ENCODE data around the gene PPM1F.
"Not testable (repeated sequence)": the region's sequence is repeated elsewhere in the genome, so short reads cannot be mapped to it uniquely, and the experiment has no call there.

PPM1F gene

DNA sequence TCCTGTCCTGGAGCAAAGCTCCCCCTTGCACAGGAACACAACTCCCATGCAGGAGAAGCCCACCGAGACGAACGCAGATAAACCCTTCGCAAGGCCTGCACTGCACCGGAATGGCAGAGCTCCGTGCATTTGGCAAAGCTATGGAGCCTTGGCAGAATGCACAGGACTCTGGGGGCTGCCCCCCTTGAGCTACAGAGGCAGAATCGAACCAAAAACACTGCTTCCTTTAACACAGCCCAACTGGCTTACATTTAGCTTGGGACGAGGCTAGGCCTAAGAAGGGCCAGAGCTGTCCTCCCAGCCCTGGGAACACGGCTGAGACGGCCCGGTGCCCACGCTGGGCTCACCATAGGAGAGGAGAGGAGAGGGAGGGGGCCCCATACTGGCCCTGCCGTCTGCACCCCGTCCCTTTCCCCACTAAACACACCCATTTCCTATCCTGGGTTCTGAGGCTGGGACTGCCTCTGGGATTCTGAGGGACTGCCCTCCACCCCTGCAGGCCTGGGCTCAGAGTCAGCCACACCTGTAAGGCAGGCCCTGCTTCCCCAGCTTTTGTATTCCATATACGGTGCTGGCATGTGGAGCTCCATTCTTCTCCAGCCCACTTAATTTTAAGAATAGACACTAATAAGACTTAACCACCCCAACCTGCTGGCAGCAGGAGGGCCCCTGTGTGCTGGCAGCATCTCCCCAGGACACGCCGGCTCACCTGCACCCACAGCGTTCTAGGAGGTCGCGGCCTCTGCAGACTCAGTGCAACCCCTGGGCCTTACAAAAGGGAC, 32.9 kb downstream of the PPM1F start:
- no peak for DNase-seq

DNA sequence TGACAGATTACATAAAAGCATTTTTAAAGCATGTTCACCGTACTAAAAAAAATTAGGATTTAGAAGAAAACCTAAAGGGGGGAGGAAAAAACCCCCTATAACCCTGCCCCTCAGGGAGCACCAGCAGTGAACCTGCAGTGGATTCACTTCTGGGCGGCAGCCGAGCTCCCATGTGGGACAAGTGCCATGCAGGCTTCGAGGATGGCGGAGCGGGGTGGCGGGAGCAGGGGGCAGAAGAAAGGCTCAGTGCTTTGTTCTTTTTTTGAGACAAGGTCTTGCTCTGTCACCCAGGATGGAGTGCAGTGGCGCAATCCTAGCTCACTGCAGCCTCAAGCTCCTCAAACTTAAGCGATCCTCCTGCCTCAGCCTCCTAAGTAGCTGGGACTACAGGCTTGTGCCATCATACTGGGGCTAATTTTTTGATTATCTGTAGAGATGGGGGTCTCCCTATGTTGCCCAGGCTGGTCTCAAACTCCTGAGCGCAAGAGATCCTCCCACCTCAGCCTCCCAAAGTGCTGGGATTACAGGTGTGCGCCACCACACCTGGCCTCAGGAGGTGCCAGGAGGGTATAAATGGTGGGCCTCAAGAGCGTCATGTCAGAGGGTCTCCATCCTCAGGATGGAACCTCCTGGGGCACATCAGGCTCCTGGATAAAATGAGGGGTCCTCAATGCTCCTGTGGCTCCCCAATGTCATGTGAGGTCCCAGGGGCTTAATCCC, 34.0 kb downstream of the PPM1F start:
- DNase-seq, result no peak

DNA sequence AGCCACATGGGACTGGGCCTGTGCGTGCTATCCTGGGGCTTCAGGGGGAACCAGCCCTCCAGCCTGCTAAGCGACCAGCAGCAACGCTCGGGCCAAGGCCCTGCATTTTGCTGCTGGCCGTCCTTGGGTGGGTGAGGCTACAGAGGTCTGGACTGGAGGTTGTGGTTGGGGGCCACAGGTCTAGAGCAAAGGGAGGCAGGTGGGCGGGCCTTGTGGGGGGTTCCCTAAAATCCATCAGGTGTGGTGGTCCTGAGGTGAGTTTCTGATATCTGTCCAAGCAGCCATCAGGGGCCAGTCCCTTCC, 34.7 kb downstream of the PPM1F start:
- no peak for DNase-seq

DNA sequence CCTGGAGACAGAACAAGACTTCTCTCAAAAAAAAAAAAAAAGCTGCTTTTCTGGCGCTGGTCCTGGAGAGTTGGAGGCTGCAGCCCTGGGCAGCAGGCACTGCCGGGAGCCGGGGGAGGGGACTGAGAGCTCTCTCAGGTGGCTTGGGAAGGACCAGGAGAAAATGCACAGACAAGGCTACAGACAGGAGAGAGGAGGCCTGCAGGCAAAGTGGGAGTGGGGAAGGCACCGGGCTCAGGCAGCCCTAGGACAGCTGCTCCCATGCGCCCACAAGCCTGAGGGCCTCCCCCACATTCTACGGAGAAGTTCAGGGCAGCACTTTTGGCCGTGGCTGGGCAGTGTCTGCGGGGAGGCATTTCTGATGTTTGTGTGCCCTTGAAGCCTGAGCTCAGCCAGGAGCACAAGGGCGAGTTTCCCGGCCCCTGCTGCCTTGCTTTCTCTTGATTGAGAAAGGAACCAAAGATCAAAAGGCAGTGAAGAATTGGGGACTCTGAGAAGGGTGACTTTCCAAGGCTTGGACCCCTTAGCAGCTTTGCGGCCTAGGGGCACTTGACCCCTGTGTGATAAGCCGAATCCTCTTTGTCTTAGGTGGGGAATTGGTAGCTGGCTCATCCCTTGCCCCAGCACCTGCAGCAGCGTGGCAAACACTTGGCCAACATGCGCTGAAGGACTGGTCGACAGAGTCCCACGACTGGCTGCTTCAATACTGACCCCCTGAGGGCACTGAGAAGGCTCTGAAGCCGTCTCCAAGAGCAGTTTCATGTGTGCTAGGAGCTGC, 35.3 kb downstream of the PPM1F start:
- no peak for DNase-seq

DNA sequence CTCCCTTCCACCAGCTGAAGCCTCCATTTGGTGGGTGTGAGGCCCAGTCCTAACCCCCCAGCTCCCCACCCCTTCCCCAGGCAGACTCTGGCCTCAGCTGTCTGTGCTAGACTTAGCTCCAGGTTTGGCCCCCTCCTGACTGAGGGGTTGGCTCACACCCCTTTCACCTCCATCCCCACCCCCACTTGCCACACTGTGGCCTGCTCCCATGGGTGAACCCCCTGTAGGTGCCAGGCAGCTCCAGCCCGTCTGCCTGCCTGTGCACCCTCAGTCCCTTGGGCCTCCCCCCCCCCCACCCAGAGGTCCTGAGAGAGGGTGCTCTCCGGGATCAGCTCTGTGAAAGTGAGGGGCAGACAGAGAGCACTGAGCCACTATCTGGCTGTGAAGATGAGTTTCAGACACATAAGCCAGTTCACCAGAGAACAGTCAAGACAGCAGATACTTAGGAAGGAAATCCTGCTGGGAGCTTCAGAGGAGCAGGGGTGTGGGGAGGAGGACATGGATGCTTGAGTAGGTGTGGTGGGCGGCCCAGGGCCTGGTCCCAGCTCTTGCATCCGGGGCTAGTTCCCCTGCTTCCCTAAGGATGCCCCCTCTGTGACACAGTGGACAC, 36.2 kb downstream of the PPM1F start:
- DNase-seq, result no peak

DNA sequence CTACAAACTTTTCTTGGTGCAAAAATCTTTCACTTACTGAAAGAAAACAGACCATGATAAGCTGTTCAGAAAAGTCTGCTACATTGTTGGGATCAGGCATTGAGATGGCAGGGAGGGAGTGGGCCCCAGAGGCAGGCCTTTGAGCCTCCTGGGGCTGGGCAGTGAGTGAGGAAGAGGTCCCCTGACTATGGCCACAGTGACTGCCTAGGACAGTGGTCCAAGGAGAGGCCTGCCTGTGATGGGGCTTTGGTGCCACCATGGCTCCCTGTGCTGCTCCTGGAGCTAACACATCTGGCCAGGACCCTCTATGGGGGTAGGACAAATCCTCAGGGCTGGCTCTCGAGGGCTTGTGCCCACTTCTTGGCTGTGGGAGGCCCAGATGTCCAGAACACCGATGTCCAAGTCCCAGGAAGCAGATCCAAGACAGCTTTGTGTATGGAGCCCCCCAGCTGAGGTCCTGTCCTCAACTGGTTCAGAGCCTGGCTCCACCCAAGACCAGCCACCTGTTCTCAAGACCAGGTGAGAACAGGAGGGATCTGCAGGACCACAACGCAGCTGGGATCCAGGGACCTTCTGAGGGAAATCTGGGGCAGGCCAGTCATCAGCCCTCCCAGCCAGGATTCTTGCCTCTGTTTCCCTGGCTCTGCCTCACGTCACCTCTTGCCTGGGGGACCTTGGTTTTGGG, 36.9 kb downstream of the PPM1F start:
- DNase-seq, result no peak

DNA sequence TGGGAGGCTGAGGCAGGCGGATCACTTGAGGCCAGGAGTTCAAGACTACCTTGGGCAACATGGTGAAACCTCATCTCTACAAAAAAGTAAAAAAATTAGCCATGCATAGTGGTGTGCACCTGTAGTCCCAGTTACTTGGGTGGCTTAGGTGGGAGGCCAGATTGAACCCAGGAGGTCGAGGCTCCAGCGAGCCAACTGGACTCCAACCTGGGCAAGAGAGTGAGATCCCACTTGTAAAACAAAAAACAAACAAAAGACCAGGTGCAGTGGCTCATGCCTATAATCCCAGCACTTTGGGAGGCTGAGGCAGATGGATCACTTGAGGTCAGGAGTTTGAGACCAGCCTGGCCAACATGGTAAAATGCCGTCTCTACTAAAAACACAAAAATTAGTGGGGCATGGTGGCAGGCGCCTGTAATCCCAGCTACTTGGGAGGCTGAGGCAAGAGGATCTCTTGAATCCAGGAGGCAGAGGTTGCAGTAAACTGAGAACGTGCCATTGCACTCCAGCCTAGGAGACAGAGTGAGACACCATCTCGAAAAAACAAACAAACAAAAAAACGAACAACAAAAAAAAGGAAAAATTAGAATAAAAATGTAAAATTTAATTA, 38.5 kb downstream of the PPM1F start:
- not testable (repeated sequence) for DNase-seq

DNA sequence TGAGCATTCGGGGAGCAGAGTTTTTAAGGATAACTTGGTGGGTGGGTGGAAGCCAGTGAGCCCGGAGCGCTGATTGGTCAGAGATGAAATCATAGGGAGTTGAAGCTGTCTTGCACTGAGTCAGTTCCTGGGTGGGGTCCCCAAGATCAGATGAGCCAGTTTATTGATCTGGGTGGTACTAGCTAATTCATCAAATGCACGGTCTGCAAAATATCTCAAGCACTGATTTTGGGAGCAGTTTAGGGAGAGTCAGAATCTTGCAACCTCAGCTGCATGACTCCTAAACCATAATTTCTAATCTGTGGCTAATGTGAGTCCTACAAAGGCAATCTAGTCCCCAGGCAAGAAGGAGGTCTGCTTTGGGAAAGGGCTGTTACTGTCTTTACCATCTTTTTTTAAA, 42.3 kb downstream of the PPM1F start:
- not testable (repeated sequence) for DNase-seq

DNA sequence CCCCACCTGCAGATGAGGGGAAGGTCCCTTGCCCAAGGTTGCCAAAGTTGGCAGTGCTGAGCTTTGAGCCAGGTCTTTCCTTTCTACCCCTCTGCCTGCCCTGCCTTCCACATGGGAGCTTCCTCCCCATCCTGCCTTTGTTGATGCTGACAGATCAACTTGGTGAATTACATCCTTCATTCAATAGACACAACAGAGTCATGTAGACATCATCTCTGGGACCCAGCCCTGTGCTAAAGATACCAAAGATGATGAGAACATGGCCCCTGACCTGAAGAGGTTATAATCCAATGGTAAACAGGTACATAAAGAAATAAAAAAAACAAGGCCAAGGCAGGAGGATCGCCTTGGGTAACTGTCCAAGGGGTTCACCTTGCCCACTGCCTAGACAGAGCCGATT, 42.8 kb downstream of the PPM1F start:
- DNase-seq, result no peak

DNA sequence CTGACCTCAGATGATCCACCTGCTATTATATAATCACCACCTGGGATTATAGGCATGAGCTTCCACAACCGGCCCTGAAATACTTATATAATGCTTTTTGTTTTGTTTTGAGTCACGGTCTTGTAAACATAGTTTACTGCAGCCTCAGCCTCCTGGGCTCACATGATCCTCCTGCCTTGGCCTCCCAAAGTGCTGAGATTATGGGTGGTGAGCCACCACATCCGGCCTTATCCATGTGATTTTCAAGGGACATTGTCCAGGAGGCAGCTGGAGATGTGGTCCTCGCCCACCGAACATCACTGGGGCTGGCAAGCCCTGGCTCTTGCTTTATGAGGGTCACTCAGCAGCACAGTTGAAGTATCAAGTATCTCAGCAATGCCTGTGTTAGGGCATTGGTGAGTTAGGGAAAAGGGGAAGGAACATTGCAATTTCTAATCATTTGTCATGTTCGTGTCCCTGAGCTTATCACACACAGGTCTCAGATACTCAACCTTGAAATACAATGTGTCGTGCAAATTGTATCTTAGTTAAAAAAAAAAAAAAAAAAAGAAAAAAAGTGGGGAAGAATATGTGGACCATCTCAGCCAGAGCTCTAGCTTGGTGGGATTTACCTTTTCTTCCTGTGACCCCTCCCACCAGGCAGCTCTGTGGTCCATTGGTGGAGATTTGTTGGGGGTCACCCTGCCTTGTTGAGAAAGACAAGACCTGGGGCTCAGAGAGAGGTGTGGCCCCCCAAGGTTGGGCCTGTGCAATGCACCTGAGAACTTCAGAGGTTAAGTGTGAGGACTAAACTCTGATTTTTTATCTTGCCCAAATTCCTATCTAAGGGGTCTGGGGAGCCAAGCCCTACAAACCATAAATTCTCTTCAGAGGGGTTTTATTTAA, 44.8 kb downstream of the PPM1F start:
- DNase-seq, result no peak

DNA sequence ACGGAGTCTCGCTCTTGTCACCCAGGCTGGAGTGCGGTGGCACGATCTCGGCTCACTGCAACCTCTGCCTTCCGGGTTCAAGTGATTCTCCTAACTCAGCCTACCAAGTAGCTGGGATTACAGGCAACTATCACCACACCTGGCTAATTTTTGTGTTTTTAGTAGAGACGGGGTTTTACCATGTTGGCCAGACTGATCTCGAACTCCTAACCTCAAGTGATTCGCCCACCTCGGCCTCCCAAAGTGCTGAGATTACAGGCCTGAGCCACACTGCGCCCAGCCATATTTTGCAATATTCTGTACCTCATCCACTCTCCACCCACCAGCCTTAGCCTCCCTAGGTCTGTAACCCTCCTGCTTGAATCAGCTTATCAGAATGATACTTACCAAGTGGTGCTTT, 47.4 kb downstream of the PPM1F start:
- DNase-seq, result not testable (repeated sequence)

DNA sequence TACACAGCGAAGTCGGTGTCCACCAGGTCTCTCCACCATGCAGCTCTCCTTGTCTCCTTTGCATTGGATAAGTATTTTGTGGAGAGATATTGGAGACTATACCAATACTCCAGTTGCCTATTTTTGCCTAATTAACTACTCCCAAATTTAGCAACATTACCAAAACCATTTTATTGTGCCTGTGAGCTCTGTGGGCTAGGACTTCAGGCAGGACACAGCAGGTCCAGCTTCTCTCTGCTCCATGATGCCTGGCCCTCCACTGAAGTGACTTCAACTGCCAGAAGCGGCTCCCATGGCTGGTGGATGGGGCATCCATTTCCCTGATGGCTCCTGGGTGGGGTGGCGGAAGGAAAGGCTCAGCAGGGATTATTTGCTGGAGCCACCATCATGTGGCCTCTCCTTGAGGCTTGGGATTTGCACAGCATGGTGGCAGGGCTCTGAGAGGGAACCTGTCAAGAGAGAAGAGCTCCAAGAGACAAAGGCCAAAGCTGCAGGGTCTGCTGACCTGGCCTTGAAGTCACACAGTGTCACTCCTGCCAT, 48.3 kb downstream of the PPM1F start:
- DNase-seq, result no peak

DNA sequence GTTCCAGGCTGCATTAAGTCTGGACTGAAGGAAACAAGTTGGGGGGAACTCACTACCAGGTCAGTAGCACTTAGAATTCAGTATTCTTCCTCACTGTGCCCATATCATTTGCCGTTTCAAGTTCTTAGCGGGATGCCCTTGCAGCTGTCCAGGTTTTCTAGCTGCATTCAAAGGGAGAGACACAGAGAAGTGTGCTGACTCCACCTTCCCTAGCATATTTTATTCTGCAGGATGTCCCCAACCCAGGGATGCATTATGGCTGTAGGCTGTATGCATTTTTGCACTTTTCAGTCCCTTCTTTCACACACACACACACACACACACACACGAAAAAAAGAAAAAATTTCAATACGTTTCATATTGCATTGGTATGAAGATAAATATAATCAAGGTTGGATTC, 49.4 kb downstream of the PPM1F start:
- DNase-seq, result no peak

DNA sequence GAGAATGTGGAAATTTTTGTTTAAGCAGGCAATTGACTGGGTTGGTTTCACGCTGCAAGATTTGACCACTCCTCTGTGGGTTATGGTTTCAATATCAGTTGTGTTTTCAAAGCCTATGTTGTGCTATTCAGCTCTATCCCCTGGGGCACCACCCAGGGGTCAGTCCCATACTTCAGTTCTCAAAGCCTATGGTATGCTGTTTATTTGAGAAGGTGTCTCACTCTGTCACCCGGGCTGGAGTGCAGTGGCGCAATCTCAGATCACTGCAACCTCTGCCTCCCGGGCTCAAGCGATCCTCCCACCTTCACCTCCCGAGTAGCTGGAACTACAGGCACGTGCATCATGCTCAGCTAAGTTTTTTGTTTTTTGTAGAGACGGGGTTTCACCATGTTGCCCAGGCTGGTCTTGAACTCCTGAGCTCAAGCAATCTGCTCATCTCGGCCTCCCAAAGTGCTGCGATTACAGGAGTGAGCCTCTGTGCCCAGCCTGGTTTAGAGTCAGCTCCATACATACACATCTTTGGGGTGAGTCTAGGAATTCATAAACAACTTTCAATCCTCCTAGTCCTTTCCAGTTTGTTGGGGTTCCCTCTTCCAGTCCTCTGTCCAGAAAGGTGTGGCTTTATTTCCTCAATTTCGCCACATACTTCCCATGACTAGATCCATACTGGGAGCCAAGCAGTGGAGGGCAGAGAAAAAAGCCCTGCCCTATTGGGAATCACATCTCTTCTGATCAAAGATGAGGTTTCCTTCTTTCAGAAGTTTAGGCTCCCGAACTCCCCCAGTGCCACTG, 50.2 kb downstream of the PPM1F start:
- no peak for DNase-seq

DNA sequence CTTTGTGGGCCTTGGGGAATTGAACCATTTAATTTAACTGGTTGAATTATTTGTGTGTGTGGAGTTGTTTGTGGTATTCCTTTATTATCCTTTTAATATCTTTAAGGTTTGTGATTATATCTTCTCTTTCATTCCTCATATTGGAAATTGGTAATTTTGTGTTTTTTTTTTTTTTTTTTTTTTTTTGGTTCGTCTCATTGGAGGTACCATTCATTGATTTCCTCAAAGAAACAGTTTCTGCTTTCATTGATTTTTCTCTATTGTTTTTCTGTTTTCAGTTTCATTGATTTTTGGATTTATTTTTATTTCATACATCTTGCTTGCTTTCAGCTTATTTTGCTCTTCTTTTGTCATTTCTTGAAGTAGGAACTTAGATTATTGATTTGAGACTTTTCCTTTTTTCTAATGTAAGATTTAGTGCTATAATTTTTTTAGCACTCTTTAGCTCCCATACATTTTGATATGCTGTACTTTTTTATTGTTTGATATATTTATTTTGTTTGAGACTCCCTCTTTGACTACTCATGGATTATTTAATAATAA, 54.2 kb downstream of the PPM1F start:
- no peak for DNase-seq

DNA sequence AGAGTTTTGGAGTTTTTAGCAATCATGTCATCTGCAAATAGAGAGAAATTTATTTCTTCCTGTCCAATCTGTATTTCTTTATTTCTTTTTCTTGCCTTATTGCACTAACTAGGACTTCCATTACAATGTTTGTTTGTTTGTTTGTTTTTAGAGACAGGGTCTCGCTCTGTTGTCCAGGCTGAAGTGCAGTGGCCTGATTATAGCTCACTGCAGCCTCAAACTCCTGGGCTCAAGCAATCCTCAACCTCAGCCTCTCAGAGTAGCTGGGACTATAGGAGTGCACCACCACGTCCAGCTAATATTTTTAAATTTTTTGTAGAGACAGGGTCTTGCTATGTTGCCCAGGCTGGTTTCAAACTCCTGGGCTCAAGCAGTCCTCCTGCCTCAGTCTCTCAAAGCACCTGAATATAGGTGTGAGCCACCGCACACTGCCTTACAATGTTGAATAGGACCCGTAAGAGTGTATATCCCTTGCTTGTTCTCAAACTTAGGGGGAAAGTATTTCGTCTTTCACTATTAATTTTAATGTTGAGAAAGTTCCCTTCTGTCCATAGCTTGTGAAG, 55.6 kb downstream of the PPM1F start:
- no peak for DNase-seq

DNA sequence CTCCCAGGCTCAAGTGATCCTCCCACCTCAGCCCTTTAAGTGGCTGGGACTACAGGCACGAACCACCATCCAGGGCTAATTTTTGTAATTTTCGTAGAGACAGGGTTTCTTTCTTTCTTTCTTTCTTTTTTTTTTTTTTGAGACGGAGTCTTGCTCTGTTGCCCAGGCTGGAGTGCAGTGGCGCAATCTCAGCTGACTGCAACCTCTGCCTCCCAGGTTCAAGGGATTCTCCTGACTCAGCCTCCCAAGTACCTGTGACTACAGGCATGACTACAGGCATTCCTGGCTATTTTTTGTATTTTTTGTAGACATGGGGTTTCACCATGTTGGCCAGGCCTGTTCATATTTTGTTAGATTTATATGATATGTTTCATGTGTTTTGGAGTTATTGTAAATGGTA, 56.4 kb downstream of the PPM1F start:
- not testable (repeated sequence) for DNase-seq

DNA sequence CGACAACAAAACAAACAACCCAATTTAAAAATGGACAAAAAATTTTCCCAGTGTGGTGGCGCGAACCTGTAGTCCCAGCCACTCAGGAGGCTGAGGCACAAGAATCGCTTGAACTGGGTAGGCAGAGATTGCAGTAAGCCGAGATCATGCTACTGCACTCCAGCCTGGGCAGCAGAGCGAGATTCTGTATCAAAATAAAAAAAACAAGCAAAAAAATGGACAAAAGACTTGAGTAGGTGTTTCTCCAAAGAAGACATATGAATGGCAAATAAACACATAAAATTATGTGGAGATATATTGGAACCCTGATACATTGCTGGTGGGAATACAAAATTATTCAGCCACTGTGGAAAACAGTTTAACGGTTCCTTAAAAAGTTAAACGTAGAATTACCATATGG, 57.8 kb downstream of the PPM1F start:
- DNase-seq, result no peak

DNA sequence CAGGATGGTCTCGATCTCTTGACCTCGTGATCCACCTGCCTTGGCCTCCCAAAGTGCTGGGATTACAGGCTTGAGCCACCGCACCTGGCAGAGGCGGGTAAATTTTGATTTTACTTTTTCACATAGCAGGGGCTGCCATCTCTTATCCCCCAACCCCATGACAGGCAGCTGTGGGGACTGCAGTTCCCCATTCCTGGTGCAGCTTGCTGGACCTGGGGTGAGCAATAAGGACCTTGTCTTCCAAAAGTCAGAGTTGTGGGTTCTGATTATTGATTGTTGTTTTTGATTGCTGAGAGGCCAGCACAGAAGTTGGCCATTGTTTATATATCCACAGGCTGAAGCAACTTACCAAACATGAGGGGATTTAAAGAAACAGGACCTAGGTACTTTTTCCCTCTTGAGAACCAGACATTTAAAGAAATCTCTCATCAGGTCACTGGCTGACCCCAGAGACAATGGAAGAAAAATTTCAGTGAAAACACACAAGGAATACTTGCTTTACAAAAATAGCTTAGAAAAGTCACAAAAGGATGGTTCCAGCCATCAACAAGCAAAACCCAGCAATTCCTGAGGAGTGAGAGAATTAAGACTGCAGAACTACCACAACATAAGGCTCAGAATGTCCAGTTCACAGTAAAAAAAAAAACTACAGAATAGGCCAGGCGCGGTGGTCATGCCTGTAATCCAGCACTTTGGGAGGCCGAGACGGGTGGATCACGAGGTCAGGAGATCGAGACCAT, 63.2 kb downstream of the PPM1F start:
- no peak for DNase-seq
